NCI-H1105 (cell line): ENCODE measurements around the gene NFKBIL1.
A peak's percentile ranks its signal among the peaks of the same experiment; 100 is the strongest.
"Not testable (repeated sequence)": the region's sequence is repeated elsewhere in the genome, so short reads cannot be mapped to it uniquely, and the experiment has no call there.

ENCODE experiments used
- DNase-seq: peaks from one replicate; lab custom pipeline; 2025; lab: John Stamatoyannopoulos, UW

NFKBIL1 gene

DNA sequence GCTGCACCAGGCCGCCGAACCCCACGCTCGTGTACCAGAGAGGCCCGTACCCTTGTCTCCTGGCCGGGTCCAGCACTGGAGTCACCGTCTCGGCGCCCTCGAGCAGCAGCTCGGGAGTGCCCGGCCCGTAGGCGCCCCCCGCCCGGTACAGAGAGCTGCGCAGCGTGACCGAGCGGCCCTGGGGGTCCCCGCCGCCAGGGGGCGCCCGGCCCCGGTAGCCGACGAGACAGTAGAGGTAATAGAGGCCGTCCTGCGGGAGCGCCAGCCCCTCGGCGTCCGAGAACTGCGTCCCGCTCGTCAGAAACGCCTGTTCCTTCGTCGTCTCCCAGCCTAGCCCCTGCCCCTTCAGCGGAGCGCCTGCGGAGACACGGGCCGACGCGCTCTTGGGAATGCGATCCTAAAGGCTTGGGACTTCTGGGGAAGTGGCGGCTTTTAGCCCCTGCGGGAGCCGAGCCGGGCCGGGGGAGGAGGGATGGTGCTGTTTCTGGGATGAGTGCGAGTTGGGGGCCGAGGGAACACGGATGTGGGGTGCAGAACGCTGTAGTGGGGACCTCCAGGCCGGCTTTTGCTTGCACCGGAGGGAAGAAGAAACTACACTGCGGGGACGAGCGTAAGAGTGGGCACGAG lies 33.5 kb downstream of the NFKBIL1 start:
- DNase-seq, result peak; percentile 73

GRCh38 chr6:31581434-31582229 lies 34.2 kb downstream of the NFKBIL1 start:
- no peak for DNase-seq

- no peak for DNase-seq
Measured at GRCh38 chr6:31582230-31582643, 34.8 kb downstream of the NFKBIL1 start, which contains the start of gene LTB. Gene LTB (minus strand): TSS chr6:31582424. CDS start chr6:31582417, 7 bp downstream.

GRCh38 chr6:31585491-31585890 lies 38.1 kb downstream of the NFKBIL1 start:
- no peak for DNase-seq

GRCh38 chr6:31586008-31586407 lies 38.6 kb downstream of the NFKBIL1 start, which contains the start of gene LST1:
Gene LST1 (plus strand): TSS chr6:31586277. CDS start chr6:31587300, 1,023 bp downstream.
- DNase-seq, result no peak

DNA sequence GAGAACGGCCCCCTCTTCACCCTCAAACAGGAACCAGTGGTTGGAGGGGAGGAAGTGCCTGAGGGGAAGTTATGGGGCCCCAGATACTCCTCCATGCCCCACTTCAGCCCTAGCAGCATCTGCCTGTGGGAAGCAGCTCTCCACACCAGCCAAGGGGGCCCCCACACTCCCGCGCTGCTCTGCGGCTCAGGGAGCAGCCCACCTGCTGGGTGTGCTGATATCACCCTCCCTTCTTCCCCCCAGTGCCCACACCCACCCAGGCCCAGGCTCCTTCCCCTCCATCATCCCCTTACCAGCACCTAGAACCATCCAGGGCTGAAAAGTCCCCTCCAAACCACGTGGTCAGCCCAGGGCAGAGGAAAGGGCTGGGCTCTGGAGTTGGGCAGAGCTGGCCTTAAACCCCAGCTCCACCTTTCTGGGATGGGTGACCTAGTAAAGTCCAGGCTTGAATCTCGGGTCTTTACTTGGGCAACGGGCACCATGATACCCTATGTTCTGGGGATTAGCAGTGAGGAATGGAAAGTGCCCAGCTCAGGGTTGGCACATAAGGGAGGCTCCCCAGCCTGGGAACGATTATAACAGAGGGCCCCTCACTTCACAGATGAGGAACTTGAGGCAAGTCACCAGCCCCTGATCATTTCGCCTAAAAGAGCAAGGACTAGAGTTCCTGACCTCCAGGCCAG lies 39.3 kb downstream of the NFKBIL1 start:
- no peak for DNase-seq

GRCh38 chr6:31587791-31588777 lies 40.7 kb downstream of the NFKBIL1 start:
- no peak for DNase-seq

DNA sequence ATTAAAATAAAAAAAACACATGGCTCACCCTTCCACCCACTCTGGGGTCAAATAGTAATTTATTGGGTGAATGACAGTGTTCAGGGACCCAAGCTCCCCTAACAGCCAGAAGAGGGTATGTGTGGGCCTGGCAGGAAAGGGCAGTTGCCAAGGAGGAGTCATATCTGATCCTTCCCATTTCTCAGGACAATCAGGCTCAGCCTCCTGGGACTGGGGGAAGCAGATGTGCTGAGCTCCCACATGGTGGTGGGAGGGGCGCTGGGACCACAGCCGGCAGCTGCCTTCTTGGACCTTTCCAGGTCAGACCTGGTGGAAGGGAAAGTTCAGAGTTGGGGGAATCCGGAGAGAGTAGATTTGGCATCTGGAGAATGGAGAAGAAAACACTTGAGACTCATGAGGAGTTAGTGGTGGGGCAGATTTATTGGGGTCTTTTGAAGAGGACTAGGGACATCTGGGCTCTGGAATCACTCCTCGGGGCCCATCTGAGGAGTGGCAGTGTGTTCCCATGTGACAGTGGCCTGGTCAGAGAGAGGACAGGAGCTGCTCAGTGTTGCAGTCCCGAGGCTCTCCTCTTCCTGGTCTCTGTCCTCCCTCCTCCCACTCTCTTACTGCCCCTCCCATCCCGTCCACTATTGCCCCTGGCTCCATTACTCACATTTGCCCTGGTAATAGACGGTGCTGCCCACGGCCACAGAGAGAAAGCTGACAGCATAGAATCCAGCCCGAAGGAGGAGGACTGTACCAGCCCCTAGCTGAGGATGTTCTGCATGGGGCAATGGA lies 41.7 kb downstream of the NFKBIL1 start:
- no peak for DNase-seq

- DNase-seq, result not testable (repeated sequence)
Measured at GRCh38 chr6:31590691-31591090, 43.3 kb downstream of the NFKBIL1 start.

- no peak for DNase-seq
Measured at GRCh38 chr6:31592396-31592771, 45.0 kb downstream of the NFKBIL1 start.

GRCh38 chr6:31597006-31597405 lies 49.6 kb downstream of the NFKBIL1 start:
- peak; percentile 26 for DNase-seq

- DNase-seq, result no peak
Measured at GRCh38 chr6:31607317-31607716, 59.9 kb downstream of the NFKBIL1 start.
